NCI-H2196 (cell line): ENCODE results near the gene FHIT.
"Not testable (repeated sequence)": the region's sequence is repeated elsewhere in the genome, so short reads cannot be mapped to it uniquely, and the experiment has no call there.

Experiments
- DNase-seq: peaks from one replicate; lab custom pipeline; 2025; ENCODE audit not compliant: unreplicated experiment; lab: John Stamatoyannopoulos, UW

Gene FHIT

GRCh38 chr3:60948488-60948887, 302.8 kb downstream of the FHIT start:
- DNase-seq: no peak

- DNase-seq: no peak
Observed at GRCh38 chr3:60935709-60936108, 315.5 kb downstream of the FHIT start.

GRCh38 chr3:60933824-60934223, 317.4 kb downstream of the FHIT start:
- no peak for DNase-seq

GRCh38 chr3:60932643-60933042, 318.6 kb downstream of the FHIT start:
- DNase-seq: no peak

- no peak for DNase-seq
Observed at GRCh38 chr3:60932170-60932569, 319.1 kb downstream of the FHIT start.

GRCh38 chr3:60931452-60931851, 319.8 kb downstream of the FHIT start:
- no peak for DNase-seq

GRCh38 chr3:60920519-60920918, 330.7 kb downstream of the FHIT start:
- no peak for DNase-seq

- no peak for DNase-seq
Observed at GRCh38 chr3:60919296-60919695, 332.0 kb downstream of the FHIT start.

GRCh38 chr3:60917141-60917540, 334.1 kb downstream of the FHIT start:
- DNase-seq: no peak

- DNase-seq: no peak
Observed at GRCh38 chr3:60916546-60916945, 334.7 kb downstream of the FHIT start.

GRCh38 chr3:60913474-60913873, 337.8 kb downstream of the FHIT start:
- DNase-seq: no peak

- DNase-seq: no peak
Observed at GRCh38 chr3:60912876-60913275, 338.4 kb downstream of the FHIT start.

GRCh38 chr3:60912142-60912541, 339.1 kb downstream of the FHIT start:
- no peak for DNase-seq

- no peak for DNase-seq
Observed at GRCh38 chr3:60909526-60909925, 341.7 kb downstream of the FHIT start.

- no peak for DNase-seq
Observed at GRCh38 chr3:60906283-60906682, 345.0 kb downstream of the FHIT start.

GRCh38 chr3:60898321-60898720, 352.9 kb downstream of the FHIT start:
- no peak for DNase-seq

GRCh38 chr3:60893946-60894345, 357.3 kb downstream of the FHIT start:
- DNase-seq: no peak

GRCh38 chr3:60890226-60890625, 361.0 kb downstream of the FHIT start:
- DNase-seq: no peak

- DNase-seq: not testable (repeated sequence)
Observed at GRCh38 chr3:60888952-60889351, 362.3 kb downstream of the FHIT start.

GRCh38 chr3:60887574-60887973, 363.7 kb downstream of the FHIT start:
- DNase-seq: no peak

- no peak for DNase-seq
Observed at GRCh38 chr3:60886518-60886917, 364.7 kb downstream of the FHIT start.

- no peak for DNase-seq
Observed at GRCh38 chr3:60884005-60884404, 367.2 kb downstream of the FHIT start.

GRCh38 chr3:60877188-60877587, 374.1 kb downstream of the FHIT start:
- DNase-seq: no peak

GRCh38 chr3:60870396-60870795, 380.9 kb downstream of the FHIT start:
- DNase-seq: no peak
